Neural cell (in vitro differentiated cells): ENCODE measurements around the gene RHOBTB1. TPM values are rescaled to one million over a fixed set of nuclear protein-coding genes. Genes with fewer than 3 reads are reported as not detected.

ENCODE experiments used
- H2AFZ ChIP-seq: fragments of 200-600, 300-800 bp; sonication (generic), shearing (Covaris generic); 2 replicates; pipeline ENCODE4 v1.6.0; 2014; ENCODE audit warnings: low read depth, mild to moderate bottlenecking, antibody characterized with exemption, low read length, moderate library complexity
- H3F3A ChIP-seq: fragments of 200-600 bp; shearing (Covaris generic); 2 replicates; pipeline ENCODE4 v1.6.1; 2016; ENCODE audit warnings: mild to moderate bottlenecking, moderate library complexity, mixed read lengths, antibody characterized with exemption, low read length; ENCODE audit not compliant: insufficient read depth, poor library complexity, severe bottlenecking
- H3K27ac ChIP-seq: fragments of 200-600, 300-800 bp; sonication (generic), shearing (Covaris generic); 2 replicates; pipeline ENCODE4 v1.5.1; 2014; ENCODE audit warnings: mild to moderate bottlenecking, low read length, moderate library complexity
- H3K27me3 ChIP-seq: fragments of 300-800, 200-600 bp; sonication (generic), shearing (Covaris generic); 2 replicates; pipeline ENCODE4 v1.6.0; 2014; ENCODE audit warnings: mild to moderate bottlenecking, low read depth, low read length, moderate library complexity; ENCODE audit not compliant: insufficient read depth
- H3K36me3 ChIP-seq: fragments of 300-800, 200-600 bp; sonication (generic), shearing (Covaris generic); 2 replicates; pipeline ENCODE4 v1.5.1; 2014; ENCODE audit warnings: mild to moderate bottlenecking, antibody characterized with exemption, low read length, moderate library complexity; ENCODE audit not compliant: insufficient read depth
- H3K4me2 ChIP-seq: fragments of 300-800, 200-600 bp; sonication (generic), shearing (Covaris generic); 2 replicates; pipeline ENCODE4 v1.6.0; 2014; ENCODE audit warnings: mild to moderate bottlenecking, low read length
- H3K4me3 ChIP-seq: fragments of 300-800, 200-600 bp; sonication (generic), shearing (Covaris generic); 2 replicates; pipeline ENCODE4 v1.5.1; 2014; ENCODE audit warnings: mild to moderate bottlenecking, low read length, moderate library complexity
- H3K79me2 ChIP-seq: fragments of 200-600 bp; shearing (Covaris generic); replicated peaks from 2 replicates; pipeline ENCODE4 v1.6.0; 2014; ENCODE audit warnings: mild to moderate bottlenecking, low read length, moderate library complexity; ENCODE audit not compliant: insufficient read depth
- H3K9ac ChIP-seq: fragments of 300-800, 200-600 bp; sonication (generic), shearing (Covaris generic); 2 replicates; pipeline ENCODE4 v1.6.1; 2016; ENCODE audit warnings: mild to moderate bottlenecking, low read length, mixed read lengths
- H3K9me2 ChIP-seq: fragments of 200-600 bp; shearing (Covaris generic); 2 replicates; pipeline ENCODE4 v1.6.1; 2016; ENCODE audit warnings: mild to moderate bottlenecking, low read length, mixed read lengths; ENCODE audit not compliant: insufficient read depth
- H3K9me3 ChIP-seq: fragments of 200-600, 300-800 bp; sonication (generic), shearing (Covaris generic); 2 replicates; pipeline ENCODE4 v1.6.1; 2016; ENCODE audit warnings: mild to moderate bottlenecking, mixed run types, low read length, moderate library complexity, mixed read lengths
- H4K20me1 ChIP-seq: fragments of 200-600 bp; shearing (Covaris generic); 2 replicates; pipeline ENCODE4 v1.6.1; 2016; ENCODE audit warnings: mild to moderate bottlenecking, mixed run types; ENCODE audit not compliant: insufficient read depth
- CTCF ChIP-seq: fragments of 450-650 bp; IDR thresholded peaks from 2 replicates; pipeline ENCODE4 v1.5.1; 2014; ENCODE audit warnings: antibody characterized with exemption, mild to moderate bottlenecking, moderate library complexity; ENCODE audit not compliant: poor library complexity, severe bottlenecking
- EP300 ChIP-seq: fragments of 450-650 bp; conservative IDR thresholded peaks from 2 replicates; pipeline ENCODE4 v1.6.1; 2014; ENCODE audit warnings: antibody characterized with exemption, mild to moderate bottlenecking, moderate library complexity; ENCODE audit not compliant: poor library complexity, severe bottlenecking
- EZH2 ChIP-seq: fragments of 200-600, 300-800 bp; shearing (Covaris generic), sonication (generic); IDR thresholded peaks from 2 replicates; pipeline ENCODE4 v1.6.1; 2014; ENCODE audit warnings: antibody characterized with exemption, low read length, borderline replicate concordance, mild to moderate bottlenecking; ENCODE audit not compliant: insufficient read depth, poor library complexity, severe bottlenecking
- MXI1 ChIP-seq: fragments of 450-650 bp; conservative IDR thresholded peaks from 2 replicates; pipeline ENCODE4 v1.6.1; 2014; ENCODE audit warnings: antibody characterized with exemption, mild to moderate bottlenecking; ENCODE audit not compliant: poor library complexity, severe bottlenecking
- POLR2AphosphoS5 ChIP-seq: IDR thresholded peaks from 2 replicates; pipeline ENCODE4 v1.6.1; 2012
- RAD21 ChIP-seq: fragments of 450-650 bp; conservative IDR thresholded peaks from 2 replicates; pipeline ENCODE4 v1.6.1; 2014; ENCODE audit warnings: antibody characterized with exemption, mild to moderate bottlenecking, moderate library complexity
- REST ChIP-seq: IDR thresholded peaks from 2 replicates; pipeline ENCODE4 v1.6.1; 2012; ENCODE audit warnings: borderline replicate concordance
- polyA plus RNA-seq: library from polyadenylated mRNA; depleted of rRNA; stranded (reverse); fragments of >200 nt; gene quantifications from 2 replicates; pipeline ENCODE4 v1.2.3, GENCODE V29; 2014

Gene RHOBTB1
- polyA plus RNA-seq, 1 donor from 2014 or later, result 10.5 TPM

- Histone ChIP-seq H3K9ac (no peak overlapping the region), H3K4me2 (no peak overlapping the region), H3K4me3 (no peak overlapping the region), H3K9me2 (no peaks in the 10 kb centered on the region), H4K20me1 (no peaks in the 10 kb centered on the region), H3K27me3 (no peaks in the 10 kb centered on the region), H2AFZ (no peak overlapping the region), H3K79me2 (no peaks in the 10 kb centered on the region), H3K36me3 (no peaks in the 10 kb centered on the region), H3K27ac (no peak overlapping the region), H3F3A (no peaks in the 10 kb centered on the region), H3K9me3 (no peaks in the 10 kb centered on the region)
- no peak for TF ChIP-seq POLR2AphosphoS5
- TF ChIP-seq CTCF, result no peak
- TF ChIP-seq EZH2, result no peak
- TF ChIP-seq MXI1, result no peak
- TF ChIP-seq RAD21, result no peak
- TF ChIP-seq REST, result no peak
Measured at GRCh38 chr10:60848126-60848525, 95.9 kb downstream of the RHOBTB1 start.

- H3K4me3 ChIP-seq, result no peak overlapping the region
- TF ChIP-seq EP300, result no peak
- no peak for TF ChIP-seq MXI1
- no peaks in the 10 kb centered on the region for H3F3A ChIP-seq
- H3K9me3 ChIP-seq, result no peaks in the 10 kb centered on the region
- H3K4me2 ChIP-seq, result no peak overlapping the region
- H3K79me2 ChIP-seq, result no peaks in the 10 kb centered on the region
- H3K27ac ChIP-seq, result no peak overlapping the region
- H3K27me3 ChIP-seq, result no peaks in the 10 kb centered on the region
- no peaks in the 10 kb centered on the region for H4K20me1 ChIP-seq
- no peaks in the 10 kb centered on the region for H3K36me3 ChIP-seq
- H2AFZ ChIP-seq, result no peak overlapping the region
- H3K9me2 ChIP-seq, result no peaks in the 10 kb centered on the region
- no peak overlapping the region for H3K9ac ChIP-seq
Measured at GRCh38 chr10:60846173-60846572, 97.8 kb downstream of the RHOBTB1 start.

- Histone ChIP-seq H3K27me3 (no peaks in the 10 kb centered on the region), H3K9me3 (no peaks in the 10 kb centered on the region), H3K9ac (no peak overlapping the region), H3K4me2 (no peak overlapping the region), H3K36me3 (no peaks in the 10 kb centered on the region), H3K79me2 (no peaks in the 10 kb centered on the region), H2AFZ (no peak overlapping the region), H3K4me3 (no peak overlapping the region), H4K20me1 (no peaks in the 10 kb centered on the region), H3K27ac (no peak overlapping the region), H3F3A (no peaks in the 10 kb centered on the region), H3K9me2 (no peaks in the 10 kb centered on the region)
- TF ChIP-seq REST, result no peak
Measured at GRCh38 chr10:60845038-60845437, 98.9 kb downstream of the RHOBTB1 start.
